Stimulated activated CD4-positive, alpha-beta T cell treated with anti-CD3 and anti-CD28 coated beads, Interleukin-15, amount 100 ng/mL, for 24 hours (primary cell): Measurements from ENCODE around the gene SLC23A1.

Experiments
- DNase-seq: peaks from one replicate; pipeline ENCODE4 v3.0.0-alpha.2; 2020

The SLC23A1 gene

GRCh38 chr5:139406963-139407362 lies 23.9 kb upstream of the SLC23A1 start:
- DNase-seq, result no peak

DNA sequence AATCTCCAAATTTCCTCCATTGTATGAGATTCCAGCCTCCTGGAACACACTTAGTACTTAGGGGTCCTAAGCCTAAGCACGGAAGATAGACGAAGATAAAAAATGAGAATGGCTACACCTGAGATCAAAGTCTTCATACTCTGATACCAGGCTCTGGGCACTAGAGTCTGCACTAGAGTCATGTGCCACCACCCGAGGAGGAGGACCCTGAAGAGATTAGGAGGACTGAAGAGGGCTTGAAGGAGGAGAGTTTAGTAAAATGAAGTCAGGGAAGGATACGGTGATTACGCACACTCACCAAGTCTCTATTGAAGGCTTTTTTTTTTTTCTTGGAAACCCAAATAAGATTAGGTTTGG lies 21.4 kb upstream of the SLC23A1 start:
- no peak for DNase-seq

DNA sequence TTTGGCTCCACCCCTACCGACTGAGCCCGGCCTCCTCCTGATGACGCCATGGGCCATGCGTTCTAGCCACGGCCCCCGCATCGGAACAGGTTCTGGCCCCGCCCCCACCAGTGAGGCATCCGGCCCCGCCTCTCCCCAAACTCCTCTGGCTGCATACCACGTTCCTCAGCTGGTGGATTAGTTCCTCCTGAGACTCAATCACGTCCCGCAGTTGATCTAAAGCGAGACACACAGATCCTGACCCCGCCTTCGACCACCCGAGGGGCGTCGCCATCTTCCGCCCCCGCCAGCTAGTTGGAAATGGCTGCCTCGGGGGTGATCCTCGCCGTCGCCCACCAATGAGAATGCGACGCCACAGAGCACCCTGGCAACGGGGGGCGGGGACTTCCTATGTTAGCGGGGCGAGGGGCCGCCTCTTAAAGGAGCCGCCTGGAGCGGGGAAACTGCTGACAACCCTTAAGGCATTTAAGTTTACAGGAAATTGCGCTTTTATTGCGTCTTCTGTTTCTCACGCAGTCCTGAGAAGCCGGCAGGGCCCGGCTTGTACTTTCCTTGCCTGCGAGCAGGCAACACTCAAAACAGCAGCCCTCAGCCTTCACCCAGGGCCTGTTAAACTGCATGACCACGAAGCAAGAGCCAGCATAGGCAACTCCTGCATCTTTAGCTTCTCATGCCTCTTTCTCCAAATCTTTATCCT lies 20.8 kb upstream of the SLC23A1 start, which contains the start of gene SPATA24:
SPATA24 (minus strand) TSS at position 303 of the 697 bp plus-strand sequence; CDS start at position 274, 29 bp downstream.
- peak; percentile 99 for DNase-seq

- no peak for DNase-seq
Observed at GRCh38 chr5:139403418-139403786, 20.3 kb upstream of the SLC23A1 start.

GRCh38 chr5:139402561-139403158 lies 19.6 kb upstream of the SLC23A1 start:
- no peak for DNase-seq

- no peak for DNase-seq
Observed at GRCh38 chr5:139401546-139401945, 18.4 kb upstream of the SLC23A1 start.

GRCh38 chr5:139399501-139400121 lies 16.5 kb upstream of the SLC23A1 start:
- no peak for DNase-seq

DNA sequence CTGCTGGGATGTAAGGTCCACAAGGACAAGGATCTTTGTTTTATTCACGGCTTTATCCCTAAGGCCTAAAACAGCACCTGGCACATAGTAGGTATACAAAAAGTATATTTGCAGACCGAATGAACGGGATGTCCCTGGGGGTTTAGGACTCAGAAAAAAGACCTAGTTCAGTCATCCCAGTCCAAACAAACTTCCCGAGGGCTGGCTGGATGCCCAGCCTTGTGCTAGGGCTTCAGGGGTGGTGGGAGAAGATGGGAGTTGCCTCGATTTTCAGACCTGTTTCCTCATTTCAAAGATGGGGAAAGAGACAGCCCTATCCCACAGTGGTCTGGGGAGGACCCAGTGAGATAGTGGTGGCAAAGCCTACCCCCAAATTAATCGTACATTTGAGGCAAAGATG lies 14.8 kb upstream of the SLC23A1 start:
- no peak for DNase-seq

DNA sequence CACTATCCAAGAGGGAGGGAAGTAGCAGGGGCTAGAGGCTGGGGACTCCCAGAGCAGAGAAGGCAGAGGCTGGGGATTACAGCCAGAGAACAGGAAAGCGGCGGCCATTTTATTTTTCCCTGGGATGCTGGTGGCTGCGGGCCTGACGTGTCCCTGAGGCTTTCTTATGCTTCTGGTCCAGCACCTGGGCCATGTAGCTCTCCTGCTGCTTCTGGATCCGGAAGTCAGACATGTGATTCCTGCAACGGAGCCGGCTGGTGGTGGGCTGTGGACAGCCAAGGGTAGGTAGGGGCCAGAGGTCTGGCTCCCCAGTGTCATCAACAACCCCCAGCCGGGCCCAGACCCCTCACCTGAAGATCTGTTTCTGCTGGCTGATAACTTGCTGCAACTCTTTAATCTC lies 13.6 kb upstream of the SLC23A1 start:
- no peak for DNase-seq

DNA sequence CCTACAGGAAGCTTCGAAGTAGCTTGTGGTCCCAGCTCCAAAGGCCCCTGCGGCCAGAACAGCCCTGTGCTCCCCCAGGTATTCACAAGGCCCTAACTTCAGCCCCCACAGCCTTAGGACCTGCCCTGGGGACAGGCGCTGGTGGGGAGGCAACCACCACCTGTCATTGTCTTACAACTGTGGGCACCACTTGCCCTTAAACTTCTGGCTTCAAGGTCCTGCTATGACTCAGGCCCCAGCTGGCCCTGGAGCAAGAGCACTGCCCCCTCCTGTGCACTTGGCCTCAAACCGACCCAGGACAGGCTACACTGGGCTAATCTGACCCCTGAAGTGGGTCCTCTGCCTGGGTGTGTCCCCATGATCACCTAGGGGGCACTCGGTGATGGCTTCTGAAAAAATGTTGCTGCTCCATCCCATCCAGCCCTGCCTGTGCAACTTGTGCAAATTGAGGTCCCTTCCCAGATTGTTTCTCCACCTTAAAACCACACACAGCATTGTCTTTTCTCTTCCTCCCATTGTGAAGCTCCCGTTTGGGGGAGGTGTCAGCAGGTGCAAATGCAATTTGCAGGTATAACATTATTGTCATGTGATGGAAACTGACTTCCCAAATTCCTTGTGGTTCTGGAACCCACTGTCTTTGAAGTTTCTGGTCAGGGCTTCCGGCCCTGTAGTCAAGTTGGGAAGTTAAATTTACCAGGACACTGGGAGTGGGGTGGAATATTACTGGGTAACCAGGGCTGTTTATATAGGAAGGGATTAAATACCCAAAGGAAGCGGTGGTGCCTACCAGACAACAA lies 12.9 kb upstream of the SLC23A1 start:
- DNase-seq, result no peak

- DNase-seq, result no peak
Observed at GRCh38 chr5:139394654-139395566, 11.8 kb upstream of the SLC23A1 start, which contains the start of gene PROB1. TSS of gene PROB1 (minus strand) at chr5:139395104. CDS start at chr5:139395081, 23 bp downstream.

GRCh38 chr5:139394123-139394653 lies 11.1 kb upstream of the SLC23A1 start:
- DNase-seq, result peak; percentile 37

GRCh38 chr5:139393497-139394122 lies 10.5 kb upstream of the SLC23A1 start:
- peak; percentile 29 for DNase-seq

DNA sequence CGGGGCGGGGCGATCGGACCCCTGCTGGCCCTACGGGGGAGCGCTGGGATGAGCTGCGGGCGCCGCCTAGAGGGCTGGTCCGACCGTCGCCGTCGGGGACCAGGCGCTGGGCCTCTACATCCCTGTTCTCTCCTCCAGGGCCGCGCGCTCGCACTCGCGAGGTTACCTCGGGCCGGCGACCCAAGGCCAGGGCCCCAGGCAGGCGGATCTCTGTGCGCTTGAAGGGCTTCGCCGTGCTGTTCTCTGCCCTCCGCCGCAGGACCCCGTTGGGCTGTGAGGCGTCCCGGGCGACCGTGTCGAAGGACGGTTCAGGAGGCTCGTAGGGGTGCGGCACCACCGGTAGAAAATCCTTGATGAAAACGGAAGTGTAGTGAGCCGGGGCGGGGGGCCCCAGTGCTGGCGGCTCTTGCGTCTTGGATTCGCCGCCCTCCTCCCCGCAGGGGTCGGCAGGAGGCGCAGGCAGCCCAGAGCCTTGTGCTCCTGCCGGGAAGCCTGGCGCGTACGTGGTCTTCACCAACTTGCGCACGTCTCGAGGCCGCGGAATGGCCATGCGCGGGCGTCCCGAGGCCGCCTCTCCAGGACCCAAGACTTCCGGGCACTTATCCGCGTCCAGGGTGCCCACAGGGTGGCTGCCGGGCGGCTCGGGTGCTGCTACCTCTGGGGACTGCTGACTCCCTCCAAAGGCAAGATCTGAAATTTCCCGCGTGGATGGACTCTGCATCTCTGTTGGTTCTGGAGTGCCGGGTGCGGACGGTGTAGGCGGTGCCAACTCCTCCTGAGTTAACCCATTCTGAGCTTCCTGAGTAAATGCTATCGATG lies 9.8 kb upstream of the SLC23A1 start:
- peak; percentile 90 for DNase-seq

- no peak for DNase-seq
Observed at GRCh38 chr5:139392324-139392677, 9.2 kb upstream of the SLC23A1 start.

GRCh38 chr5:139391570-139392323 lies 8.7 kb upstream of the SLC23A1 start:
- peak; percentile 35 for DNase-seq

- DNase-seq, result no peak
Observed at GRCh38 chr5:139390639-139391569, 7.8 kb upstream of the SLC23A1 start.
